ENCODE data around the gene C22orf31. TPM values are rescaled to one million over a fixed set of nuclear protein-coding genes. Genes with fewer than 3 reads are reported as not detected.

The C22orf31 gene
- total RNA-seq, 1 experiment from 2014 or later = not detected

DNA sequence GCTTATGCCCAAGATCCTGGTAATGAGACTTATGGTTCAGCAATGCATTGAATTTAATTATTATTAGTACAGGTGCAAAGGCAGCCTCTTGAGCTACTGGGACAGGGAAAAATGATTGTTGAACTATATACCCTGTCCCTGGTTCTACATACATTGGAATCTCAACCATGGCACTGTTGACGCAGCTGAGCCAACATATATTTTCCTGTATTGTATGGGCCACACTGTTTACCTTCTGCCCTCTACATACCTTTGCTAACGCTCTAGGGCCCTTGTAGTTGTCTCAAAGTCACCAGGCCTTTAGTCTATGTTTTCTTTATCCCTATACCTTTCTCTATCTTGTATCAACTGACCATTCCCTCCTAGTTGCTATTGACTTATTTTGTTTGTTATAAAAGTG lies 33.8 kb upstream of the C22orf31 start:
- Histone ChIP-seq H3K4me1 (ENCODE audit: insufficient read depth, low read length) (peaks cover 4% of the 10 kb centered on the region; the same call in 1 of the 2 replicates), H3K23me2 (ENCODE audit: insufficient read length, low read depth, low read length, poor library complexity, severe bottlenecking) (no peaks in the 10 kb centered on the region), H3K9me3 (ENCODE audit: control insufficient read depth, low read depth, low read length) (no peaks in the 10 kb centered on the region), H3K18ac (ENCODE audit: insufficient read length, low read depth, low read length) (no peak overlapping the region), H3K79me1 (ENCODE audit: insufficient read depth, low read depth, low read length, poor library complexity, severe bottlenecking) (no peaks in the 10 kb centered on the region), H4K8ac (replicated peaks; ENCODE audit: insufficient read length, low read depth, low read length) (no peak overlapping the region), H3K4ac (ENCODE audit: low read depth, low read length) (no peak overlapping the region), H2BK120ac (ENCODE audit: low read depth, low read length, poor library complexity, severe bottlenecking) (no peak overlapping the region), H2BK5ac (ENCODE audit: insufficient read length, low read length) (no peak overlapping the region), H3K4me2 (ENCODE audit: insufficient read depth, insufficient read length, low read length) (no peak overlapping the region), H3K23ac (ENCODE audit: insufficient read length, low read depth, low read length) (no peak overlapping the region), H3K14ac (ENCODE audit: insufficient read depth, low read length) (no peak overlapping the region), H3T11ph (ENCODE audit: low read length) (no peak overlapping the region), H2AK5ac (ENCODE audit: insufficient read length, low read length) (no peak overlapping the region), H4K91ac (ENCODE audit: insufficient read length, low read depth, low read length) (no peak overlapping the region), H2BK15ac (ENCODE audit: low read depth, low read length) (no peak overlapping the region), H3K27me3 (ENCODE audit: insufficient read depth, low read length) (no peaks in the 10 kb centered on the region), H3K79me2 (ENCODE audit: insufficient read depth, low read length) (no peaks in the 10 kb centered on the region), H4K20me1 (ENCODE audit: control insufficient read depth, insufficient read depth, insufficient read length) (no peaks in the 10 kb centered on the region), H3K56ac (ENCODE audit: insufficient read length, low read depth, low read length) (no peak overlapping the region), H3K27ac (ENCODE audit: insufficient read length, low read depth, low read length) (no peak overlapping the region), H2AFZ (ENCODE audit: low read length) (no peak overlapping the region), H2BK20ac (ENCODE audit: low read depth, low read length, poor library complexity, severe bottlenecking) (no peak overlapping the region), H4K5ac (ENCODE audit: insufficient read length, low read depth, low read length) (no peak overlapping the region), H2BK12ac (ENCODE audit: insufficient read length, low read depth, low read length) (no peak overlapping the region), H3K9ac (ENCODE audit: extremely low read depth, insufficient read length, low read length) (no peak overlapping the region)
- no peak for DNase-seq
- Mint-ChIP-seq H3K27me3 (ENCODE audit: low read depth) (no peaks in the 10 kb centered on the region), H3K4me1 (peaks cover 17 to 26% of the 10 kb centered on the region in 2 experiments), H3K36me3 (ENCODE audit: insufficient read depth in 1 of 3, low read depth in 3 of 3) (peaks cover 0 to 6% (median 4%) of the 10 kb centered on the region in 3 experiments; a peak in 3 of 7 replicates), H3K9me3 (no peaks in the 10 kb centered on the region), H3K27ac (no peak overlapping the region), H3K4me3 (no peak overlapping the region)
- no peak for TF ChIP-seq CTCF (conservative IDR thresholded peaks at IDR 0.05)
- WGBS (ENCODE audit: extremely low coverage, insufficient read length, low lambda C conversion rate) = no CpG with 5 or more reads among the region's 2 CpGs

All from H9 (cell line).